ENCODE results near the gene LIPG. TPM values are rescaled to one million over a fixed set of nuclear protein-coding genes. Genes with fewer than 3 reads are reported as not detected.
"Not testable (repeated sequence)": the region's sequence is repeated elsewhere in the genome, so short reads cannot be mapped to it uniquely, and the experiment has no call there.

LIPG gene
- 1 to 10 TPM in 1 of 4 donors, not detected in 3; 8.0 TPM for total RNA-seq

- TF ChIP-seq CTCF (IDR thresholded peaks at IDR 0.05) (no peak), POLR2A (IDR thresholded peaks at IDR 0.05) (no peak)
- no peak within 1 kb of the TSS for H3K27ac ChIP-seq
- H3K9me3 ChIP-seq, result no peaks in the 10 kb centered on the region
- H3K4me1 ChIP-seq, result peaks cover 0 to 16% of the 10 kb centered on the region in 2 donors
- peaks cover 0 to 7% of the 10 kb centered on the region in 2 donors for H3K27me3 ChIP-seq
- intact Hi-C loops (cut with DNase I; ENCODE audit: low total_unique reads), result no loop called here
- H3K4me3 ChIP-seq, result peak within 1 kb of the TSS; percentile 6 to 8
- DNase-seq, result no peak
- H3K36me3 ChIP-seq, result no peaks in the 10 kb centered on the region
These were observed at the start of gene LIPG for GRCh38 chr18:49561289-49562193. Gene LIPG (plus strand): TSS chr18:49562057. CDS start chr18:49562309, 252 bp downstream.

- not testable (repeated sequence) for H3K27me3 ChIP-seq, H3K9me3 ChIP-seq, H3K36me3 ChIP-seq, H3K4me1 ChIP-seq, DNase-seq, H3K27ac ChIP-seq, H3K4me3 ChIP-seq
- intact Hi-C loops (cut with DNase I; ENCODE audit: low total_unique reads), result loop anchor here (10.0 kb wide), 1 partner anchor 352 kb away; no protein-coding TSS in a partner anchor
These were observed 49.0 kb upstream of the LIPG start for GRCh38 chr18:49512876-49513275.

GRCh38 chr18:49514577-49514976, 47.3 kb upstream of the LIPG start:
- no peak for TF ChIP-seq POLR2A (IDR thresholded peaks at IDR 0.05)
- no peak for TF ChIP-seq CTCF (IDR thresholded peaks at IDR 0.05)
- no peaks in the 10 kb centered on the region for H3K9me3 ChIP-seq
- H3K27me3 ChIP-seq, result no peaks in the 10 kb centered on the region
- intact Hi-C loops (cut with DNase I; ENCODE audit: low total_unique reads), result loop anchor here (10.0 kb wide), 1 partner anchor 350 kb away; no protein-coding TSS in a partner anchor
- H3K36me3 ChIP-seq, result no peaks in the 10 kb centered on the region
- no peak overlapping the region for H3K4me3 ChIP-seq
- no peak for DNase-seq
- H3K27ac ChIP-seq, result no peak overlapping the region
- H3K4me1 ChIP-seq, result no peaks in the 10 kb centered on the region

- not testable (repeated sequence) for H3K4me1 ChIP-seq, H3K36me3 ChIP-seq, H3K27ac ChIP-seq, H3K9me3 ChIP-seq, H3K27me3 ChIP-seq, H3K4me3 ChIP-seq, DNase-seq
- intact Hi-C loops (cut with DNase I; ENCODE audit: low total_unique reads), result loop anchor here (10.0 kb wide), 1 partner anchor 350 kb away; no protein-coding TSS in a partner anchor
These were observed 46.9 kb upstream of the LIPG start for GRCh38 chr18:49515003-49515402.

GRCh38 chr18:49515516-49515915, 46.3 kb upstream of the LIPG start:
- Histone ChIP-seq H3K36me3 (no peaks in the 10 kb centered on the region), H3K4me1 (no peaks in the 10 kb centered on the region), H3K9me3 (no peaks in the 10 kb centered on the region), H3K27me3 (no peaks in the 10 kb centered on the region), H3K4me3 (no peak overlapping the region), H3K27ac (no peak overlapping the region)
- intact Hi-C loops (cut with DNase I; ENCODE audit: low total_unique reads), result loop anchor here (10.0 kb wide), 1 partner anchor 349 kb away; no protein-coding TSS in a partner anchor
- no peak for TF ChIP-seq POLR2A (IDR thresholded peaks at IDR 0.05)
- TF ChIP-seq CTCF (IDR thresholded peaks at IDR 0.05), result no peak
- no peak for DNase-seq

- no peak for DNase-seq
- TF ChIP-seq POLR2A (IDR thresholded peaks at IDR 0.05) (no peak), CTCF (IDR thresholded peaks at IDR 0.05) (no peak)
- intact Hi-C loops (cut with DNase I; ENCODE audit: low total_unique reads), result loop anchor here (10.0 kb wide), 1 partner anchor 347 kb away; no protein-coding TSS in a partner anchor
These were observed 44.4 kb upstream of the LIPG start for GRCh38 chr18:49517483-49517882.

More at GRCh38 chr18:49517483-49517882, 44.4 kb upstream of the LIPG start:
- Histone ChIP-seq H3K27ac (no peak overlapping the region), H3K4me3 (no peak overlapping the region), H3K4me1 (no peaks in the 10 kb centered on the region), H3K36me3 (no peaks in the 10 kb centered on the region), H3K27me3 (no peaks in the 10 kb centered on the region), H3K9me3 (no peaks in the 10 kb centered on the region)
